GM21723 (cell line): ENCODE results near the gene ADH6.
A peak's percentile ranks its signal among the peaks of the same experiment; 100 is the strongest.
"Not testable (repeated sequence)": the region's sequence is repeated elsewhere in the genome, so short reads cannot be mapped to it uniquely, and the experiment has no call there.

ENCODE experiments used
- ATAC-seq: cut with Tn5 transposase; IDR thresholded peaks from one replicate; pipeline ENCODE4 v1.9.1; 2021; ENCODE audit warnings: mild to moderate bottlenecking, moderate library complexity; ENCODE audit not compliant: unreplicated experiment

Gene ADH6

DNA sequence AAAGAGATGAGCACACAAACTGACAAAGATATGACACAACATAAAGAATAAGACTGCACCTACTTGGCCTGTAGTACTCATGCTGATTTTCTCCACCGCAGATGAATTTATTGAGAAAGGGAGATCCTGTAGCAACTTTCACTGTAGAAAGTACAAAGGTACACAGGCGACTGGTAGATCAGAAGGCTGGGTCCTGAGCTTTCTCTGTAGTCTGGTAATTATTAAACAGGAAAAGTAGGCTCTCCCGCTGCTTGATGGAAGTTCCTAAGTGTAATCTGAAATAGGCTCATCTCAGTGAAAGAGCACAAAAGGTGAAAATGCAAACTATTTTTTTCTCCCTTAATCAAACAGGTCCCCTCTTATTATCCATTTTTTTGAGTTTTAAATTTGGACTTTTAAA lies at the start of gene ADH6:
TSS of gene ADH6 (minus strand) at position 175 of the 400 bp plus-strand sequence. CDS start at position 81, 94 bp downstream.
- no peak for ATAC-seq

DNA sequence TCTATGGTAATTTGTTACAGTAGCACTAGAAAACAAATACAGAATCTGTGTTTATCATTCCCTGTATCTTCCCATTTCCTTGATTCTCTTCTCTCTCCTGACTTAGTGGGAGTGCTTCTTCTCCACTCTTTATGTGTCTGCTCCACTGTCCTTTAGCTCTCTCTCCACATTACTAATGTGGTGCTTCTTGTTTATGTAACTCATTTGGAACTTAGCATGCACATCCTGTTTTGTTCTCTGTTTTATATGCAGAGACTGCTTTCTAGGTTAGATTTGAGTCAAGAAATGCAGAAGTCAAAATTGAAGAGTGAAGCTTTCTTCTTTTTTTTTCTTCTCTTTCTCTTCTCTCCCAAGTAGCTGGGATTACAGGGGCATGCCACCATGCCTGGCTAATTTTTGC lies 45.9 kb upstream of the ADH6 start:
- ATAC-seq: no peak

DNA sequence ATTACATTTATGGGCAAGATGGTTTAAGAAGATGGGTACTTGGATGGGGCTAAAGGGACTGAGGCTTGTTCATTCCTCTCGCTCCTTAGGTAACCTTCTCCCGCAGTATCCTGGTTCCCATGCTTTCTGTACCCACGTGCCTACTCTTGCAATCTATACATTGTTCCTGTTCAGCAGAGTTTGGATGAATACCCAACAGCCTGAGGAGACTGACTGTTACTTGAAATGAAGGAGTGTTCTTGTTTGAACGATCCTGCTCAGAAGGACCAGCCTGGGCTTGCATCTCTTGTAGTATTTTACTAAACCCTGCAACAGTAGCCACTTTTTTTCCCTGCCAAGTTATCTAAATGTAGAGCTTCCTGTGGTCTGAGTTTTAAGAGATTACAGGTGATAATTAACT lies 33.7 kb upstream of the ADH6 start:
- ATAC-seq: no peak

DNA sequence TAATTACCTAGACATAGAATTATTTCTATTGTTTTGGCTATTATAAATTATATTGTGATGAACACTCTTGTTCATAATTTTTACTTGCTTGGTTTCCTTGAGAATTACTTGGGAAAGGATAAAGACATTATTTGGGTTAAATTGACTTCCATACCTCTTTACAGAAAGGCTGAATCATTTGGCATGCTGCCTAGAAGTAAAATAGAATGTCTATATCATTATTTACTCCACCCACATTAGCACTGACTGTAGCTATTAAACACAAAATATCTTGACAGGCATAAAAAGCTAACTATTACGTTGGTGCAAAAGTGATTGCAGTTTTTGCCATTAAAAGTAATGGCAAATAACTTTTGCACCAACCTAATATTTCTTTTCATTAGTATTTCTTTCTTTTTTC lies 29.7 kb upstream of the ADH6 start:
- ATAC-seq: no peak

DNA sequence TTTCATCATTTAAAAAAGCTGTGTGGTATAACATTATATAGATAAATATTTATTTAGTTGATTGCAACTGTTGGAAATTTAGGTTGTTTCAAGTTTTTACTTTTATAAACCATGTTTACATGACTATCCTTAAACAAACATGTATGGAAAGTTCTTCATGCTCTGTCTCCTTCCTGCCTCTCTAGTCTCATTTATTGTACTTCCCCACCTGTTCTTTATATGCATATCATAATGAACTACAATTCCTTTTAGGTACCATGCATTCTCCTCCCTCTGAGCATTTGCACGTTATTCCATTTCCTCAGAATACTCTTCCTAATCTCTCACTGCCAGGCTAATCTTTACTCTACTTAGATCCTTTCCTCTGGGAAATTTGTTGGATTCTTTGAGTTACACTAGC lies 16.9 kb upstream of the ADH6 start:
- no peak for ATAC-seq

DNA sequence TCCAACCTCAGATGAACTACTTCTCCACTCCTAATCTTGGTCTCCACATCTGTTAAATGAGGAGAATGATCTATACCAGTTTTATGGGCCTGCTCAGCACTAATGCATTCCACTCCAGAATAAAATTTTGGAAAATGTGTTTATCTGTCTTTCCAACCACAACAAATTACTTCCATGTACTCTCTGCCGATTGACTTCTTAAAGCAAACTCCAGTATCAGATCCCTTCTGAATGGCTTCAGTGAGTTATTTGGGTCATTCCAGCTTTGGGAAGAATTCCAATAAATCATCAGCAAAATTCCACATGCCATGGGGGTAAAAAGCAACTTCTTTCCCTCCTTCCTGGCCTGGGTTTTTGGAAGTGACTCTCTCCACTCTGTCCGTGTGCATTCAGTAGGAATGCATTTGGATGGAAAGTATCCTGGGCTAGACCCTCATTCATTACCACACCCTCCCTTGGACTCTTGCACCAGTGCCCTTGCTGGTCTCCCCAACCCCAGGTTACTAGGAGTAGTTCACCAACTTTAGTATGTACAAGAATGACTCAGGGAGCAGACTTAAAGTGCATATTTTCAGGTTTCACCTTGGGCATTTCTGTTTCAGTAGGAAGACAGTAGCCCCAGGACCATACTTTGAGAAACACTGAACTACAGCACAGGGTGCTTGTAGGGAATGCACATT lies 15.4 kb upstream of the ADH6 start:
- ATAC-seq: no peak

DNA sequence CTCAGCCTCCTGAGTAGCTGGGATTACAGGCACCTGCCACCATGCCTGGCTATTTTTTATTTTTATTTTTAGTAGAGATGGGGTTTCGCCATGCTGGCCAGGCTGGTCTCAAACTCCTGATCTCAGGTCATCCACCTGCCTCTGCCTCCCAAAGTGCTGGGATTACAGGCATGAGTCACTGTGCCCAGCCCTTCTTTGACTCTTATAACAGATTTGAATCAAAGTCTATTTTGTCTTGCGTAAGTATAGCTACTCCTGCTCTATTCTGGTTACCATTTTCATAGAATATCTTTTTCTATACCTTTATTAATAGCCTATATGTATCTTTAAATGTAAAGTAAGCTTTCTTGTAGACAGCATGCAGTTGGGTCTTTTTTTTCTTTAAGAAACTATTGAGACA lies 14.4 kb upstream of the ADH6 start:
- not testable (repeated sequence) for ATAC-seq

DNA sequence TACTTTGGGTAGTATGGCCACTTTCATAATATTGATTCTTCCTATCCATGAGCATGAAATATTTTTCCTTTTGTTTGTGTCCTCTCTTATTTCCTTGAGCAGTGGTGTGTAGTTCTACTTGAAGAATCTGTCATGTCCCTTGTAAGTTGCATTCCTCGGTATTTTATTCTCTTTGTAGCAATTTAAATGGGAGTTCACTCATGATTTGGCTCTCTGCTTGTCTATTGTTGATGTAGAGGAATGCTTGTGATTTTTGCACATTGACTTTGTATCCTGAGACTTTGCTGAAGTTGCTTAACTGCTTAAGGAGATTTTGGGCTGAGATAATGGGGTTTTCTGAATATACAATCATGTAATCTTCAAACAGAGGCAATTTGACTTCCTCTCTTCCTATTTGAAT lies 9.7 kb upstream of the ADH6 start:
- not testable (repeated sequence) for ATAC-seq

DNA sequence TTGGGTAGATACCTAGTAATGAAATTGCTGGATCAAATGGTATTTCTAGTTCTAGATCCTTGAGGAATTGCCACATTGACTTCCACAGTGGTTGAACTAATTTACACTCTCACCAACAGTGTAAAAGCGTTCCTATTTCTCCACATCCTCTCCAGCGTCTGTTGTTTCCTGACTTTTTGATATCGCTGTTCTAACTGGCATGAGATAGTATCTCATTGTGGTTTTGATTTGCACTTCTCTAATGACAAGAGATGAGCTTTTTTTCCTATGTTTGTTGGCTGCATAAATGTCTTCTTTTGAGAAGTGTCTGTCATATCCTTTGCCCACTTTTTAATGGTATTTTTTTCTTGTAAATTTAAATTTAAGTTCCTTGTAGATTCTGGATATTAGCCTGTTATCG lies 8.6 kb upstream of the ADH6 start:
- not testable (repeated sequence) for ATAC-seq

DNA sequence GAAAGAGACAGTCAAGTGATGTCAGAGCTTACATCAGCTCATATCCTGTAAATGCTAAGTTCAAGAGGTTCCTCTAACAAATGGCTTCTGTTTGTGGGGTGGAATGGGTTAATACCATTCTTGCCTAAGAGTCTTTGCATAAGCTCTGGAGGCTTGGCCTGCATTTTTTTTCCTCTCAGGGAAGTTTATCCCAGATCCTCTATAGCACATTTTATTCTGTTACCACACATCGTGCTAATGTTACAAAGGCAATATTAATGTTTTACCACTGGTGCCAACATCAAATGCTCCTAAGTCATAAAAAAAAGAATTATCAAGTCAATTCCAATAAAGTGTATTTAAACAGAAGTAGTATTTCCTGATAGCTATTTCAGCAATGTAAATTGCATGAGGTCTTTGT lies 2.9 kb upstream of the ADH6 start:
- no peak for ATAC-seq

DNA sequence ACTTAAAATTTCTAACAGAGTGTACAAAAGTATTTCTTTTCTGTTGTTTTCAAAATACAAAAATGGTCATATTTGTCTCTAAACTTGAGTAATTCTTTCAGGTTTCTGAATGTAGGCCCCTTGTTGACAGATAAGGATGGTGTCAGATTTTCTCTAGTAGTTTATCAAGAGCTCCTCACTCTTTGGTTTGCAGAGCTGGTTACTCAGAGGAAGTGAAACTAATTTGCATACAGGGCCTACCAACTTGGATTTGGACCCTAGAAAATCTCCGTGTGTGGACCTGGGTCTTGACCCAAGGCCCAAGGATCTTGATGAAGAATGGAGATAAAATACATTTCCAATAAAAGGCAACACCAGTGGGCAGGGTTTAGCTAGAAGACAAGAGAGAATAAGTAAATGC lies 433 bp upstream of the ADH6 start:
- peak; percentile 70 for ATAC-seq

DNA sequence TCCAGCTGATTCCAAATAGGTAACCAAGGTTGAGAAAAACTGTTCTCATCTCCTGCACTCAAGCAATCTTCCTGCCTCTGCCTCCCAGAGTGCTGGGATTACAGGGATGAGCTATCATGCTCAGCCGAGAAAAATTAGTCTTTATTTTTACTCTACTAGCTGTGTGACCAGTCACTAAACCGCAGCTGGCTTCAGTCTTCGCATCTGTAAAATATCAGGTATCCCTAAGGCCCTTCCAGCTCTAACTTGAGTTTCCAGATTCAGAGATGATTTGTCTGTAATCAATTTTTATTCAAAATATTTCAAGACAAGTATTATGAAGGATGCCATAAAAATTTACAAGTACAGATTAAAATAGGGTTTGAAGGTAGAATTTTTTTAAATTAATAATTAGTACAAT lies 3.5 kb downstream of the ADH6 start:
- no peak for ATAC-seq

DNA sequence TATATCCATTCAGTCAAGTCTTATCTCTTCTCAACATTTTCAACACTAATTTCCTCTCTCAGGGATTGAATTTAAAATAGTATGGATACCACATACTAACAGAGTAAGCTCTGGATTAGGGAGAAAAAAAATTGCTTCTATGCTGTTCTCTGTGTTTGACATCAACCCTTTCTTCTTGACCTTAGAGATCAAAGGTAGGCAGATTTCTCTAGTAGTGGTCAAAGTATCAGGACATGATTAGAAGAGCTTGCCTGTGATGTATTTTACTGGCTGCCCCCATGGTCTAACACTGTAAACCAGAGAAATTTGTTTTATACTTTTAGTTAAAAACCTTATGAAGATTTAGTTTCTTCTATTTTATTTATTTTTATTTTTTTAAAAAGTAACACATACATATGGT lies 8.3 kb downstream of the ADH6 start:
- no peak for ATAC-seq

DNA sequence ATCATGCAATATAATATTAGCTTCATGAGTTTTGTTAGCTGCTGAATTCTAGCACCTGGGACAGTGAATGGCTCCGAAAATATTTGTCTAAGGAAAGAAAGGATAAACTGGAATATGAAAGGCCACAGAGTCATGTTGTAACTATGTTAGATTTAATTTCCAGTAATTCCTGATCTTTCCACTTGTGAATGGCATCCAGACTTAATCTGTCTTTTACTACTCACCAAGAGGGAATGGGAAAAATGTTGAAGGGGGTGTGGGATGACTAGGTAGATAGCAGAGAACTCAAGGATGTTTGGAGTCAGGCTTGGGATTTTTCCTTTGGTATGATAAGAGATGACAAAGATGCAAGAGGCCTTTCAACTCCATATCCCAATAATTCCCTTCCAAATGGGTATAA lies 9.4 kb downstream of the ADH6 start:
- ATAC-seq: no peak

DNA sequence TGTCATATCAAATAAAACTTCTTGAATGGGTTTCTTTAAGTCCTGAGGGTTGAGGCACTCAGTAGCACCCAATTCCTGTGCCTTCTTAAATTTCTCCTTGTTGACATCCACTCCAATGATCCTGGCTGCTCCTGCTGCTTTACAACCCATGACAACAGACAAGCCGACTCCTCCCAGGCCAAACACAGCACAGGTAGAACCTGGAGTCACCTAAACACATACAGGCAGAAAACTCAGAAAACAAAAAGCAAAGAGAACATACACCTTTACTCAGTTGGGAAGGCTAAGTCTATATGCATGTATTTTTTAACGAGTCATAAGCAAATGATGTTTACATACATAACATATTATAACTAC lies 10.3 kb downstream of the ADH6 start:
- no peak for ATAC-seq

DNA sequence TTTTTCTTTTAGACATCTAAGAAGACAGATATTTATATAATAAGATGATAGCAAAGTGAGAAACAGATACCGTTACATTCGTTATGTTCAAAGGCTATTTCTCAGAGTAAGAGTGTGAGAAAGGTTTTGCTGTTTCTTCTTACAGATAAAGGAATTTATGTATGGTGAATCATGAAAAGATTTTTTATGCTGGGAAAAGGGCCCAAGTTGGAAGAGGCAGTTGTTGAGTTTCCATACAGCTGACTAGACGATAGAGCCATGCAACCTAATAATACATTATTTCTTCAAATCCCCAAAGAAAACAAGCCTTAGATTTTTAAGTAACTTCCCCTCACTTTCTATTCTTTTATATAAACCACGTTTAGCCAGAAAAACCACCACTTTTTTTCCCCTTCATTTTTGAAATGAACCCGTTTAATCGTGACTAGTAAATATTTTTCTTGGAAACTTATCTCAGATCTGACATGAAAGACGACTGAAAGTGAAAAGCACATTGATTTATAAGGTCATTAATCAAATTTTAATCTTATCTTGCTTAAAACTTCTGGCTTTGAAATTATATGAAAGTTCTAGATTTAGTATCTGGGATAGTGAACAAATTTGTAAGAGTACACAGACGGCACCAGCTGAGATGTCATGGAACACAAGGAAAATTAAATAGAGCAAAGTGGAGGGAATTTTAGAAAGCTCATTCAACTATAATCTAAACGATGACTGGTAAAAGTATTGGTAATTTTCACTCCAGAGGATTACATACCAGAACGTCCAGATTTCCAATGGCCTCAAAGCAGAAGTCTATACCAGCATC lies 10.9 kb downstream of the ADH6 start:
- ATAC-seq: no peak

DNA sequence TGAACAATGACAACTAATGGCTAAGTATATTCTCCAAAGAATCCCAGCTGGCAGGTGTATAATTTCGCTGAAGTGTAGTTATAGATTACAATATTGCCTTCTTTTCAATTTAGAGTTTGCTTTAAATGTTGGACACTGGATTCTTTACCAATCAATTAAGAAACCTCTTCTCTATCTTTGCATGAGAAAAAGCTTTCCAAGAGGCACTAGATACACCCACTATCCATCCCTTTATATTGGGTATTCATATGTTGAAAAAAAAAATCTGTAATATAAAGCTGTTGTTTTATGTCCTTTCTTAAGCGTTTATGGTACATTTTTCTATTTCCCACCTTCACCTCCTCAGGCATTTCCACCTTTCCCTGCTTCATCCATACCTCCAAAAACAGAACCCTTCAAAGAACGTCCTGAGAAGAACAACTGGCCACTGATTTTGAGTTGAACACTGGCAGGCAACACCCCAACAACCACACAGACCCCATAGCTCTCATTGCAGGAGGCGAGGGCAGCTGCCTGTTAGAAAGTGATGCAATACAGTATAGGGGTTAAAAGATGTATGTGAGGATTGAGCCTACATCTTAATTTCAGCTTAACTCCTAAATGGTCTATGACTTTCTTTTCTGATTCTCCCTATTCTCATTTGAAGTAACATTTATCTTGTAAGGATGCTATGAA lies 11.8 kb downstream of the ADH6 start:
- ATAC-seq: no peak

DNA sequence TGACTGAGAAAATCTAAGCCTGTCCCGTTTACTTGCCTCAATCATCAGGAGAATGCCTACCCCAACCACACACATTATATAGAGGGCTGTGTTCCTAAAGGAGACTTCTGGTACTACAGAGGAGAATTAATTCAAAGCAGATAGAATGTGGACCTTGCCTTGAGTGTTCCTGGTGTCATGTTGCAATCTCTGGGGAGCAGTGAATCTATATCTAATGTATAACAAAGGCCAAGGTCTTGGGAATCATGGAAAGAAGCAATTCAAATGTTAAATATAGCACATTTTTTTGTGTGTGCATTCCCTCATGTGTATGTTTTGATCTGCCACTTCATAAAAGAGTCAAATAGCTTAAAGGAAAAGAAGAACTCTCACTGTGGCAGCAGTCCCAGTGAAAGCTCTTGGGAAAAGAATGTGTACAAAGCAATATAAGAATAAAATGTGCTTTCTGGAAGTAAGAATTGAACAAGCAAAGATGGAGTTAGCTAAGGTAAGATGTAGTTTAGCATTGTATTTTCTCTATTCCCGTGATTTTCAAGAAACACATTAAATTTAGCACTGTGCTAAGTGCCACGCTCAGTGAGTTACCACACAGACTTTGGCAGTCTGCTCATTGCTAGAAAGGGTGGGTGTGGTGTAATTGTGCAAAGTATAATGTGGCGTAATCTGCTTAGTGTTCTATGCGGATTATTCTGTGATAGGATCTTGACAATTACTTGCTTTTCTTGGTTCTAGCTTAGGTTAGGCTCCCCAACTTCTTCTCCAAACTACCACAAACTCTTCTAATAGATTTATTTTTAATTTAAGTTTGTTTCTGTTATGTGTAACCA lies 13.7 kb downstream of the ADH6 start:
- ATAC-seq: no peak

DNA sequence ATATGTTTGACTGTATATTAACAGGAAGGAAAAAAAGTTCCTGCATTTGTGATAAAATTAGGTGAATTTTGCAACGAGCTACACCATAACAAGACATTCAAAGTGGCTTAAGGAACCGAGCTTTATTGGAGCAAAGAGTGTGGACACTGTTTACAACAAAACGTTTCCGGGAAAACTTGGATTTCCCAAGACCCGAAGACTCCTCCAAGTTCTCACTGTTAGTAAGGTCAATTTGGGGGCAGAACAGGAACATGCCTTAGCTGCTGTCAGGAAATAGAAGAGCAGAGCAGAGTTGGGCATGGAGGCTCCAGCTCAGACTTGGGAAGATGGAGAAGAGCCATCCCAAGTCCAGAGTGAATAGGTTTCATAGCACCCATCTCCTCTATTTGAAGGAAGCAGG lies 16.5 kb downstream of the ADH6 start:
- no peak for ATAC-seq

DNA sequence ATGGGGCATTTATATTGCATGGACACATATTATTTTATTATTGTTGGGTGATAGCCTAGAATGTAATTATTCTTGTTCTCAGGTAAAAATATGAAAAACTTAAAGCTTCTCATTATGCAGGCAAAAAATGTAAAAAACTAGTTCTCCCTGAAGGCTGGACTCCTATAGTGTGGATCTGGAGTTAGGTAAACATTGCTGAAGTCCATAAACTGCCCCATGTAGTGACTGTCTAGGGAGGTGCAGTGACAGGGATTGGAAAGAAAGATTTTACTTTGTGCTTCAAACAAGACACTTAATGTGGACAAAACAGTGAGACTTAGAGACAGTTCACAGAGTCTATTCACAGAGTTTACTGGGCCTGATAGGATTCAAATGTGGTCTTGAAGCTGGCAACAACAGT lies 17.0 kb downstream of the ADH6 start:
- ATAC-seq: no peak

DNA sequence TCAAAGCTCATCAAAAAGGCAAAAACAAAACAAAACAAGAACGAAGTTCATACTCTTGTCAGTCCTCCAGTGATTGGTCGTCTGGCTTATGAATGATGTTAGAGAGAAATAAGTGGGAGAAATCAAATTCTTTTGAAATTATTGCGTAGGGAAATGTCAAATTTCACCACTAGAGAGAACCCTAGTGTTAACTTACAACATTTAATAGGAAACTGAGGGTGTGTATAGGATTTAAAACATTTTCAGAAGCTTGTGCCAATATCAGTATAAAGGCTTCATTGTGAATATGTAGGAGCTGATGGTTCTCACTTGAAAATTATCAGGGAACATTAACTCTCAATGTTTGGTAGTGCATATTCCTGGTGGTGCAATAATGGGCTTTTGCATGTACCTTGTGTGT lies 17.4 kb downstream of the ADH6 start:
- no peak for ATAC-seq
